ENCODE results near the gene FOXC2. TPM values are rescaled to one million over a fixed set of nuclear protein-coding genes. Genes with fewer than 3 reads are reported as not detected.

FOXC2 gene
- total and polyA plus RNA-seq, 2 donors (not counting 3 experiments of a cell fraction or from before 2014, with no cell fraction given) = 7.7 to 44.0 TPM

DNA sequence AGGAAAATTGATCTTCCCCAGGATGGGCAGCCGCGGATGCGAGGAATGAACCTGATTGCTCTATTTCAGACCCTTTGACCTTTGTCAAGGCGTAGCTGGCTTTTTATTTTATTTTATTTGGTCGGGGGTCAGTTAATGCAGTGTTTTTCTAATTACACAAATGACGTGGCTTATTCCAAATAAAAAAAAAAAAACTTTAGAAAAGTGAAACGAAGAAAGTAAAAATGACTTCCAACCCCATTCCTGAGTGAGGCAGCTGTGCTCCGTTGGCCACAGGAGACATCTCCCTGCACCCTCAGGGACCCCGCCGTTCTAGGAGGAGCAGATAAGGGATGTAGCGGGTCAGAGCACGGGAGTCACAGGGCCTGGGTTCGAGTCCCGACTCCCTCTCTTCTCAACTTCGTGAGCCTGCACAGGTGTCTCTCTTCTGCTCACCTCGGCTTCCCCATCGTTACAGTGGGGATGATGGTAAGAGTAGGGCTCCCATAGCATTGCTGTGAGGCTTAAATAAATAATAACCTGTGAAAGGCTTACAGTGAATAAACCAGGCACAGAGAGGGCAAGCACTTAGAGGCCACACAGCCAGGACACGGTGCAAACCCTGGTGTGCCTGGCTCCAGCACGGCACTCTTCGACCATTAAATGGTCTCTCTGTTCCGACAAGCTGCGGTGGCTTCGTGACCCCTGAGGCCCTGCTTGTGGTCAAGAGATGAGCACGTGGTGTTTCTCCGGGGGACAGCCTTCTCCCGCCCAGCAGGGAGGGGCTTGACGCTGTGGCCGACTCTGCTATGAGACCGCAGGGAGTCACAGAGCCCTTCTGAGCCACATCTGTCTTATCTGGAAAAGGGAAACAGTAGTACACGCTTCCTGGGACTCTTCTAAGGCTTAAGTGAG is 46.1 kb upstream of the FOXC2 start:
- intact Hi-C loops (cut with micrococcal nuclease) (loop anchor here (1.0 kb wide), 3 partner anchors 268 to 476 kb away; no protein-coding TSS in a partner anchor), dilution Hi-C loops (cut with MboI; ENCODE audit: extremely low pct_ligation_motif_present, low sequenced_read_pairs) (no loop called here)
- Histone ChIP-seq H3K27ac (ENCODE audit: insufficient read depth, low read depth, low read length) (no peak overlapping the region), H3K36me3 (ENCODE audit: control insufficient read depth in 2 of 2, extremely low read depth in 1 of 2, insufficient read depth in 2 of 2, low read length in 2 of 2) (no peaks in the 10 kb centered on the region), H3K4me1 (ENCODE audit: control insufficient read depth, extremely low read depth, insufficient read depth, low read length) (peaks cover 5% of the 10 kb centered on the region), H3K79me2 (ENCODE audit: control insufficient read depth, insufficient read depth, low read length) (no peaks in the 10 kb centered on the region), H3K9me3 (replicated peaks; ENCODE audit: control insufficient read depth, insufficient read depth, low read length) (no peaks in the 10 kb centered on the region), H4K20me1 (replicated peaks; ENCODE audit: control insufficient read depth, extremely low read depth, insufficient read depth, low read length) (no peaks in the 10 kb centered on the region), H3K27me3 (ENCODE audit: control insufficient read depth in 2 of 2, insufficient read depth in 2 of 2, low read length in 2 of 2) (peaks cover 16 to 20% of the 10 kb centered on the region in 2 experiments), H3K4me2 (ENCODE audit: insufficient read depth, low read length) (peak overlapping the region; percentile 14), H3K9me1 (replicated peaks; ENCODE audit: control insufficient read depth, extremely low read depth, insufficient read depth, low read length) (no peaks in the 10 kb centered on the region), H2AFZ (ENCODE audit: low read depth, low read length) (no peak overlapping the region), H3K9ac (replicated peaks; ENCODE audit: extremely low read depth, insufficient read depth, low read length) (no peak overlapping the region), H3K4me3 (replicated peaks in 1 of 3; ENCODE audit: insufficient read depth in 1 of 3, low read depth in 1 of 3, low read length in 3 of 3) (no peak overlapping the region)
- ChIA-PET CTCF (interaction anchor here (0.7 to 7.0 kb wide), 10 partner anchors 11 to 699 kb away, joined by 3 to 471 read pairs (median 4); no protein-coding TSS in a partner anchor), POLR2A (no interaction called here)
- DNase-seq (ENCODE audit: low read depth, low spot score) (no peak), FAIRE-seq (no peak)
- no TSS peak for BruUV-seq (replicated peaks)
- TF ChIP-seq, protein P1, sequence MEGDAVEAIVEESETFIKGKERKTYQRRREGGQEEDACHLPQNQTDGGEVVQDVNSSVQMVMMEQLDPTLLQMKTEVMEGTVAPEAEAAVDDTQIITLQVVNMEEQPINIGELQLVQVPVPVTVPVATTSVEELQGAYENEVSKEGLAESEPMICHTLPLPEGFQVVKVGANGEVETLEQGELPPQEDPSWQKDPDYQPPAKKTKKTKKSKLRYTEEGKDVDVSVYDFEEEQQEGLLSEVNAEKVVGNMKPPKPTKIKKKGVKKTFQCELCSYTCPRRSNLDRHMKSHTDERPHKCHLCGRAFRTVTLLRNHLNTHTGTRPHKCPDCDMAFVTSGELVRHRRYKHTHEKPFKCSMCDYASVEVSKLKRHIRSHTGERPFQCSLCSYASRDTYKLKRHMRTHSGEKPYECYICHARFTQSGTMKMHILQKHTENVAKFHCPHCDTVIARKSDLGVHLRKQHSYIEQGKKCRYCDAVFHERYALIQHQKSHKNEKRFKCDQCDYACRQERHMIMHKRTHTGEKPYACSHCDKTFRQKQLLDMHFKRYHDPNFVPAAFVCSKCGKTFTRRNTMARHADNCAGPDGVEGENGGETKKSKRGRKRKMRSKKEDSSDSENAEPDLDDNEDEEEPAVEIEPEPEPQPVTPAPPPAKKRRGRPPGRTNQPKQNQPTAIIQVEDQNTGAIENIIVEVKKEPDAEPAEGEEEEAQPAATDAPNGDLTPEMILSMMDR (IDR thresholded peaks at IDR 0.05; ENCODE audit: extremely low read depth in 1 of 2, insufficient read depth in 1 of 2, low read depth in 1 of 2, low read length in 2 of 2) = no peak
- TF ChIP-seq POLR2AphosphoS5 (IDR thresholded peaks at IDR 0.05; ENCODE audit: insufficient read depth, low read depth, low read length) (no peak), MYC (IDR thresholded peaks at IDR 0.05; ENCODE audit: low read depth, low read length) (no peak), FOS (IDR thresholded peaks at IDR 0.05; ENCODE audit: borderline replicate concordance, insufficient read depth, low read length) (no peak), JUN (IDR thresholded peaks at IDR 0.05; ENCODE audit: borderline replicate concordance, insufficient read depth, insufficient read length, low read depth) (no peak), EZH2 (IDR thresholded peaks at IDR 0.05; ENCODE audit: borderline replicate concordance, low read depth, low read length, severe bottlenecking) (no peak)

All from endothelial cell of umbilical vein (primary cell).